Endothelial cell of umbilical vein (primary cell): Measurements from ENCODE around the gene PRCC. TPM values are rescaled to one million over a fixed set of nuclear protein-coding genes. Genes with fewer than 3 reads are reported as not detected.

Experiments used
- BruUV-seq: library from RNA; stranded (reverse); fragments of 400-500 nt; replicated peaks from 2 replicates; lab custom pipeline; 2021; lab: Mats Ljungman, UMichigan
- CTCF ChIA-PET: fragments of 300-600, 350-600 bp; sonication (Branson Sonifier 250); formaldehyde crosslinking; loops from one replicate; lab custom pipeline; 2021; ENCODE audit warnings: antibody characterized with exemption, inconsistent platforms; lab: Charles Lee
- POLR2A ChIA-PET: fragments of 300-600, 350-600 bp; sonication (Branson Sonifier 250); formaldehyde crosslinking; loops from one replicate; lab custom pipeline; 2021; ENCODE audit warnings: antibody characterized with exemption, inconsistent platforms; lab: Charles Lee
- DNase-seq: peaks from one replicate; pipeline ENCODE4 v3.0.0-alpha.2; 2011; ENCODE audit warnings: low read depth, low spot score
- FAIRE-seq: peaks from 2 replicates; lab custom pipeline; 2011; peaks lifted over from hg19 to GRCh38; lab: Jason Lieb, UNC
- H2AFZ ChIP-seq: 2 replicates; pipeline ENCODE4 v1.6.0; 2012; ENCODE audit warnings: low read depth, low read length, control low read depth, inconsistent platforms
- H3K27ac ChIP-seq: 2 replicates; pipeline ENCODE4 v1.5.1; 2011; ENCODE audit warnings: low read depth, mild to moderate bottlenecking, control low read depth, low read length, moderate library complexity; ENCODE audit not compliant: insufficient read depth
- H3K27me3 ChIP-seq, 2 experiments: 2 replicates each; pipeline versions ENCODE4 v1.6.0 to v1.6.1; 2011; ENCODE audit warnings: low read length in 2 of 2, mixed read lengths in 1 of 2; ENCODE audit not compliant: control insufficient read depth in 2 of 2, insufficient read depth in 2 of 2
- H3K36me3 ChIP-seq, 2 experiments: 2 replicates in 1 of 2; 3 replicates in 1 of 2; pipeline ENCODE4 v1.5.1; 2011; ENCODE audit warnings: low read length in 2 of 2, mild to moderate bottlenecking in 1 of 2, moderate library complexity in 1 of 2; ENCODE audit not compliant: control insufficient read depth in 2 of 2, insufficient read depth in 2 of 2; ENCODE audit errors: extremely low read depth in 1 of 2
- H3K4me1 ChIP-seq: 3 replicates; pipeline ENCODE4 v1.5.1; 2011; ENCODE audit warnings: mild to moderate bottlenecking, low read length; ENCODE audit not compliant: control insufficient read depth, insufficient read depth; ENCODE audit errors: extremely low read depth
- H3K4me2 ChIP-seq: 2 replicates; pipeline ENCODE4 v1.6.1; 2011; ENCODE audit warnings: low read length, control low read depth, mixed read lengths; ENCODE audit not compliant: insufficient read depth
- H3K4me3 ChIP-seq, 3 experiments: fragments of 200-600 bp in 1 of 3; sonication (generic), shearing (Covaris generic) in 1 of 3; replicated peaks in 1 of 3; 2 replicates each; pipeline ENCODE4 v1.5.1; 2011 to 2016; ENCODE audit warnings: control low read depth in 3 of 3, low read length in 3 of 3, mild to moderate bottlenecking in 2 of 3, inconsistent platforms in 1 of 3, low read depth in 1 of 3, moderate library complexity in 1 of 3; ENCODE audit not compliant: insufficient read depth in 1 of 3
- H3K79me2 ChIP-seq: 2 replicates; pipeline ENCODE4 v1.6.0; 2012; ENCODE audit warnings: low read length, inconsistent platforms; ENCODE audit not compliant: control insufficient read depth, insufficient read depth
- H3K9ac ChIP-seq: replicated peaks from 2 replicates; pipeline ENCODE3; 2011; ENCODE audit warnings: low read length, control low read depth; ENCODE audit not compliant: insufficient read depth; ENCODE audit errors: extremely low read depth
- H3K9me1 ChIP-seq: replicated peaks from 3 replicates; pipeline ENCODE4 v1.6.0; 2011; ENCODE audit warnings: mild to moderate bottlenecking, low read length; ENCODE audit not compliant: control insufficient read depth, insufficient read depth; ENCODE audit errors: extremely low read depth
- H3K9me3 ChIP-seq: replicated peaks from 2 replicates; pipeline ENCODE4 v1.5.1; 2012; ENCODE audit warnings: low read length, inconsistent platforms; ENCODE audit not compliant: control insufficient read depth, insufficient read depth
- H4K20me1 ChIP-seq: replicated peaks from 2 replicates; pipeline ENCODE3; 2011; ENCODE audit warnings: mild to moderate bottlenecking, low read length; ENCODE audit not compliant: control insufficient read depth, insufficient read depth; ENCODE audit errors: extremely low read depth
- EZH2 ChIP-seq: IDR thresholded peaks from 2 replicates; pipeline ENCODE4 v1.6.1; 2012; ENCODE audit warnings: borderline replicate concordance, low read depth, mild to moderate bottlenecking, moderate library complexity, low read length, inconsistent platforms; ENCODE audit not compliant: severe bottlenecking
- FOS ChIP-seq: IDR thresholded peaks from 2 replicates; pipeline ENCODE4 v1.6.1; 2011; ENCODE audit warnings: mild to moderate bottlenecking, low read length, moderate library complexity, borderline replicate concordance; ENCODE audit not compliant: insufficient read depth
- GATA2 ChIP-seq: IDR thresholded peaks from 2 replicates; pipeline ENCODE4 v1.7.0; 2011; ENCODE audit warnings: low read depth, mild to moderate bottlenecking, moderate library complexity, mixed read lengths, low read length; ENCODE audit not compliant: insufficient read length, insufficient read depth
- JUN ChIP-seq: IDR thresholded peaks from 2 replicates; pipeline ENCODE4 v1.6.1; 2011; ENCODE audit warnings: borderline replicate concordance, low read depth; ENCODE audit not compliant: insufficient read length, insufficient read depth
- MYC ChIP-seq: IDR thresholded peaks from one replicate; pipeline ENCODE4 v1.6.1; 2011; ENCODE audit warnings: mild to moderate bottlenecking, low read depth, low read length
- POLR2A ChIP-seq: IDR thresholded peaks from 2 replicates; pipeline ENCODE4 v1.6.1; 2012; ENCODE audit warnings: low read depth, mild to moderate bottlenecking, control low read depth, low read length
- POLR2AphosphoS5 ChIP-seq: IDR thresholded peaks from 2 replicates; pipeline ENCODE4 v1.6.1; 2012; ENCODE audit warnings: low read depth, mild to moderate bottlenecking, control low read depth, low read length, moderate library complexity; ENCODE audit not compliant: insufficient read depth
- dilution Hi-C: fragments of 300-500 bp; cut with MboI; formaldehyde crosslinking; loops from one replicate; pipeline ENCODE4 v1.15.0; 2019; ENCODE audit warnings: low sequenced_read_pairs; ENCODE audit not compliant: extremely low pct_ligation_motif_present
- intact Hi-C: fragments of 100-400 bp; cut with micrococcal nuclease; formaldehyde crosslinking; loops from one replicate; pipeline ENCODE4 v1.10.0; 2022
- polyA plus RNA-seq, 4 experiments: library from polyadenylated mRNA; depleted of rRNA in 3 of 4; stranded (reverse) in 3 of 4; unstranded in 1 of 4; fragments of >200 nt; gene quantifications; 2 replicates each; pipeline versions ENCODE4 v1.2.1 to v1.2.3, GENCODE V29; 2011 to 2012; ENCODE audit warnings: missing spikeins in 1 of 4
- total RNA-seq: library from RNA; stranded (reverse); gene quantifications from 2 replicates; pipeline ENCODE4 v1.2.3, GENCODE V29; 2021
- TF ChIP-seq, protein P1 (sequence below): IDR thresholded peaks from 2 replicates; pipeline ENCODE4 v1.6.1; 2011; ENCODE audit not compliant: insufficient read depth, insufficient read length
- TF ChIP-seq, protein P2 (sequence below), 2 donors: IDR thresholded peaks; 1 replicate in 1 of 2; 2 replicates in 1 of 2; pipeline ENCODE4 v1.5.1; 2011; ENCODE audit warnings: low read length in 2 of 2, mild to moderate bottlenecking in 2 of 2, moderate library complexity in 2 of 2, control low read depth in 1 of 2, inconsistent platforms in 1 of 2, low read depth in 1 of 2; ENCODE audit not compliant: insufficient read depth in 1 of 2; ENCODE audit errors: extremely low read depth in 1 of 2

PRCC gene
- total and polyA plus RNA-seq, 2 donors (not counting 3 experiments of a cell fraction or from before 2014, with no cell fraction given) = 71.5 to 77.4 TPM

GRCh38 chr1:156822680-156823079, 55.3 kb downstream of the PRCC start:
- Histone ChIP-seq H4K20me1 (no peaks in the 10 kb centered on the region), H3K36me3 (no peaks in the 10 kb centered on the region), H3K27me3 (peaks cover 15 to 22% of the 10 kb centered on the region in 2 experiments), H3K4me1 (no peaks in the 10 kb centered on the region), H3K9me3 (no peaks in the 10 kb centered on the region), H3K9me1 (no peaks in the 10 kb centered on the region), H3K4me2 (no peak overlapping the region), H2AFZ (no peak overlapping the region), H3K4me3 (no peak overlapping the region), H3K79me2 (no peaks in the 10 kb centered on the region), H3K27ac (no peak overlapping the region), H3K9ac (no peak overlapping the region)
- dilution Hi-C loops (no loop called here), intact Hi-C loops (no loop called here)
- DNase-seq = no peak
- TF ChIP-seq JUN (no peak), POLR2A (no peak), MYC (no peak), POLR2AphosphoS5 (no peak), GATA2 (no peak), FOS (no peak), EZH2 (no peak)
- TF ChIP-seq, protein P1, sequence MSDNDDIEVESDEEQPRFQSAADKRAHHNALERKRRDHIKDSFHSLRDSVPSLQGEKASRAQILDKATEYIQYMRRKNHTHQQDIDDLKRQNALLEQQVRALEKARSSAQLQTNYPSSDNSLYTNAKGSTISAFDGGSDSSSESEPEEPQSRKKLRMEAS = no peak
- TF ChIP-seq, protein P2, sequence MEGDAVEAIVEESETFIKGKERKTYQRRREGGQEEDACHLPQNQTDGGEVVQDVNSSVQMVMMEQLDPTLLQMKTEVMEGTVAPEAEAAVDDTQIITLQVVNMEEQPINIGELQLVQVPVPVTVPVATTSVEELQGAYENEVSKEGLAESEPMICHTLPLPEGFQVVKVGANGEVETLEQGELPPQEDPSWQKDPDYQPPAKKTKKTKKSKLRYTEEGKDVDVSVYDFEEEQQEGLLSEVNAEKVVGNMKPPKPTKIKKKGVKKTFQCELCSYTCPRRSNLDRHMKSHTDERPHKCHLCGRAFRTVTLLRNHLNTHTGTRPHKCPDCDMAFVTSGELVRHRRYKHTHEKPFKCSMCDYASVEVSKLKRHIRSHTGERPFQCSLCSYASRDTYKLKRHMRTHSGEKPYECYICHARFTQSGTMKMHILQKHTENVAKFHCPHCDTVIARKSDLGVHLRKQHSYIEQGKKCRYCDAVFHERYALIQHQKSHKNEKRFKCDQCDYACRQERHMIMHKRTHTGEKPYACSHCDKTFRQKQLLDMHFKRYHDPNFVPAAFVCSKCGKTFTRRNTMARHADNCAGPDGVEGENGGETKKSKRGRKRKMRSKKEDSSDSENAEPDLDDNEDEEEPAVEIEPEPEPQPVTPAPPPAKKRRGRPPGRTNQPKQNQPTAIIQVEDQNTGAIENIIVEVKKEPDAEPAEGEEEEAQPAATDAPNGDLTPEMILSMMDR (IDR thresholded peaks at IDR 0.05; ENCODE audit: extremely low read depth in 1 of 2, insufficient read depth in 1 of 2, low read depth in 1 of 2, low read length in 2 of 2) = no peak
- ChIA-PET CTCF (interaction anchor here (1.0 to 2.5 kb wide), 8 partner anchors 9 to 96 kb away, joined by 3 to 16 read pairs (median 5); no protein-coding TSS in a partner anchor), POLR2A (no interaction called here)
- no peak for FAIRE-seq
- no TSS peak for BruUV-seq
